Neural cell (in vitro differentiated cells): ENCODE results near the gene CDH4.

ENCODE experiments used
- CTCF ChIP-seq: fragments of 450-650 bp; IDR thresholded peaks from 2 replicates; pipeline ENCODE4 v1.5.1; 2014; ENCODE audit warnings: antibody characterized with exemption, mild to moderate bottlenecking, moderate library complexity; ENCODE audit not compliant: poor library complexity, severe bottlenecking
- EP300 ChIP-seq: fragments of 450-650 bp; conservative IDR thresholded peaks from 2 replicates; pipeline ENCODE4 v1.6.1; 2014; ENCODE audit warnings: antibody characterized with exemption, mild to moderate bottlenecking, moderate library complexity; ENCODE audit not compliant: poor library complexity, severe bottlenecking
- EZH2 ChIP-seq: fragments of 200-600, 300-800 bp; shearing (Covaris generic), sonication (generic); IDR thresholded peaks from 2 replicates; pipeline ENCODE4 v1.6.1; 2014; ENCODE audit warnings: antibody characterized with exemption, low read length, borderline replicate concordance, mild to moderate bottlenecking; ENCODE audit not compliant: insufficient read depth, poor library complexity, severe bottlenecking
- MXI1 ChIP-seq: fragments of 450-650 bp; conservative IDR thresholded peaks from 2 replicates; pipeline ENCODE4 v1.6.1; 2014; ENCODE audit warnings: antibody characterized with exemption, mild to moderate bottlenecking; ENCODE audit not compliant: poor library complexity, severe bottlenecking
- POLR2AphosphoS5 ChIP-seq: IDR thresholded peaks from 2 replicates; pipeline ENCODE4 v1.6.1; 2012
- REST ChIP-seq: IDR thresholded peaks from 2 replicates; pipeline ENCODE4 v1.6.1; 2012; ENCODE audit warnings: borderline replicate concordance
- SMC3 ChIP-seq: fragments of 450-650 bp; conservative IDR thresholded peaks from 2 replicates; pipeline ENCODE4 v1.6.1; 2014; ENCODE audit warnings: antibody characterized with exemption, mild to moderate bottlenecking, moderate library complexity; ENCODE audit not compliant: poor library complexity
- TAF1 ChIP-seq: IDR thresholded peaks from 2 replicates; pipeline ENCODE4 v1.6.1; 2012; ENCODE audit warnings: low read depth

GRCh38 chr20:61811166-61811565 is 559.1 kb downstream of the CDH4 start:
- TF ChIP-seq CTCF (no peak), EP300 (no peak), POLR2AphosphoS5 (no peak), EZH2 (no peak), REST (no peak), SMC3 (no peak), TAF1 (no peak), MXI1 (no peak)
